Kasumi-1 (cell line): ENCODE data around the gene SMAD5.

Experiments
- DNase-seq, 2 experiments: peaks; one replicate each; lab custom pipeline; 2025; lab: John Stamatoyannopoulos, UW

The SMAD5 gene

GRCh38 chr5:136222580-136223235 is 90.1 kb downstream of the SMAD5 start:
- DNase-seq = no peak

GRCh38 chr5:136225796-136226195 is 93.2 kb downstream of the SMAD5 start:
- no peak for DNase-seq

DNA sequence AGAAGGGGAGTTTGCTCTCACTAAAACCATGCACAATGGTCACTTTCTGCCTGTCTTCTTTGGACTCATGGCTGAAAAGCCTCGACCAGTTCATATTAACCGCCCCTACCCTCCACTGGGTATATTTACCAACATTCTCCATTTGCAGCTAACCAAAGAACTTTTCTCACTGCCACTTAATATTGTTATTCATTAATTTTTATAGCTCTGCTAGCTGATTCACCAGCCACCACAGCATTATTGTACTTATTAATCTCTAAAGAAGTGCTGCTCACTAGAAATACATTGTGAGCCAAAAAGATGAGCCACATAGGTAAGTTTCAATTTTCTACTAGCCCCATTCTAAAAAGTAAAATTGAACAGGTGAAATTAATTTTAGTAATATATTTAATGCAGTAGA is 93.8 kb downstream of the SMAD5 start:
- no peak for DNase-seq

GRCh38 chr5:136228136-136228757 is 95.6 kb downstream of the SMAD5 start:
- no peak for DNase-seq

DNA sequence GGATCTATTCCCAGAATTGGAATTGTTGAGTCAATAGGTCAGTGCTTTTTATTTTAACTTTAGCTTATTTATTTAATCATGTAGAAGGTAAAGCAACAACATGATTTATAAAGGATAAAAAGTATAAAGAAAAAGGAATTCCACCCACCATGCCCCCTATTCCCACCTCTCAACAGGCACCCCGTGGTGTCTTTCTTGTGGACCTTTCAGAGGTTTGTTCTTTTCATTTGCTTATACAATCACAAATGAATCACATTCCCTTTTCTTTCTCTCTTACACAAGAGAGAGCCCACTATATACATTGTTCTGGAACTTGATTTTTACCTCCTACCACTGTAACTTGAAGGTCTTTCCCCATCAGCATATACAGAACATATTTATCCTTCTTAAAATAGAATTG is 97.5 kb downstream of the SMAD5 start:
- DNase-seq = no peak

- no peak for DNase-seq
Observed at GRCh38 chr5:136232316-136232715, 99.7 kb downstream of the SMAD5 start.
